GM19467 (cell line): ENCODE results near the gene SETDB2.

Source experiments
- ATAC-seq: cut with Tn5 transposase; IDR thresholded peaks from one replicate; pipeline ENCODE4 v1.9.1; 2021; ENCODE audit warnings: mild to moderate bottlenecking, moderate library complexity; ENCODE audit not compliant: unreplicated experiment

SETDB2 gene

DNA sequence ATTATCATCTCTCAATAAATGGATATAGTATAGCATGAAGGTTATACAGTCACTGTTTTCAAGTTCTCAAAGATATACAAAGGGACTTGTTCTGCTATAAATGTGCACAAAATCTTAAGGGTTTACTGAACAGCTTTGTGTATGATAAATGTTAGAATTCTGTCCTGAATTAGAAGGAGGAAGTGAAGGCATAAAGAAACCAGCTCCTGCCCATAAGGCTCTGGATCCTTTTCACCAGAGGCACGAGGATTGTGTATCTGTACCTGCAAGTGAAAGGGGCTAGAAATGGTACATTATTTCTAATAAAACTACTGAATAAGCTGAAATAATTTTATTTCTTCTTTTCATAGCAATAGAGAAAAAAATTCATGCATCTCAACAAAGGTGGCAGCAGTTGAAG lies 84.1 kb downstream of the SETDB2 start:
- no peak for ATAC-seq

DNA sequence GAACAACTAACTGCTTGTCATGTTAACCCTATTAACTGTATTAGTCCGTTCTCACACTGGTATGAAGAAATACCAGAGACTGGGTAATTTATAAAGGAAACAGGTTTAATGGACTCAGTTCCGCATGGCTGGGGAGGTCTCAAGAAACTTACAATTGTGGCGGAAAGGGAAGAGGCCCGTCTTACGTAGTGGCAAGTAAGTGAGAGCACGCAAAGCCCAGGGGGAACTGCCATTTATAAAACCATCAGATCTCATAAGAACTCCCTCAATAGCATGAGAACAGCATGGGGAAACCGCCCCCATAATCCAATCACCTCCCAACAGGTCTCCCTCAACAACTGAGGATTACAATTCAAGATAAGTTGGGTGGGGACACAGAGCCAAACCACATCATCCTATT lies 86.4 kb downstream of the SETDB2 start:
- no peak for ATAC-seq

DNA sequence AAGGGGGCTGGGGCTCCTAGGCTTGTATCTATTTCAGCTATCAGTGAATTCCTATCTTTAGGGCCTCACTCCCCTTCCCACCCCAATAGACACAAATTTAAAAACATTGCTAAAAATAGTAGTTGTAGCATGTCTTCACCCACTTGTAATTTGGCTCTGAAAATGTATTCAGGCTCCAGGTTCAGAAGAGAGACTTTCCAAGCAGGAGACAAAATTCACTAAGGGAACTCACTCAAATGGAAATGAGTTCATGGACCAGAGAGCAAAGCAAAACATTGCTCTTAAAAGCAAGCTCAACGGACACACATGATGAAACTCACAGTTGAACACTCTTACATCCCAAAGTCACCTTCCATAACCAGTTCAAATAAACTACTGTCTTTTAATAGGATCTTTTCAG lies 88.5 kb downstream of the SETDB2 start:
- no peak for ATAC-seq

DNA sequence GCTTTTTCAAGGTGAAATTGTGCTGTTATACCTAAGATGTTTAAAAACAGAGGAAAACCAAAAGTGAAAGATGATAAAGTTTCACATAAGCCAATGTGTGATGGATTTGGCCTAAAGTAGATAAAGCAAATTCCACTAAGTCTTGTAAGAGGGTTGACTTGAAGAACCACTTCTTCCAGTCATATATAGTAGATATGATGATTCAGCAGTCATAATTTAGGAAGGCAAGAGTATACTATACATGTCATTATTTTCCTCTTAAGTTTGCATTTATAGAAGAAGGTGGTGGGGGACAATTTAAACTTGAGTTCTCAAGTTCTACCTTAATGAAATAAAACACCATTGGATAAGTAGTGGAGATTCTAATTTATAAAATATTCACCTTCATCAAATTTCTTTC lies 88.9 kb downstream of the SETDB2 start:
- ATAC-seq = no peak

DNA sequence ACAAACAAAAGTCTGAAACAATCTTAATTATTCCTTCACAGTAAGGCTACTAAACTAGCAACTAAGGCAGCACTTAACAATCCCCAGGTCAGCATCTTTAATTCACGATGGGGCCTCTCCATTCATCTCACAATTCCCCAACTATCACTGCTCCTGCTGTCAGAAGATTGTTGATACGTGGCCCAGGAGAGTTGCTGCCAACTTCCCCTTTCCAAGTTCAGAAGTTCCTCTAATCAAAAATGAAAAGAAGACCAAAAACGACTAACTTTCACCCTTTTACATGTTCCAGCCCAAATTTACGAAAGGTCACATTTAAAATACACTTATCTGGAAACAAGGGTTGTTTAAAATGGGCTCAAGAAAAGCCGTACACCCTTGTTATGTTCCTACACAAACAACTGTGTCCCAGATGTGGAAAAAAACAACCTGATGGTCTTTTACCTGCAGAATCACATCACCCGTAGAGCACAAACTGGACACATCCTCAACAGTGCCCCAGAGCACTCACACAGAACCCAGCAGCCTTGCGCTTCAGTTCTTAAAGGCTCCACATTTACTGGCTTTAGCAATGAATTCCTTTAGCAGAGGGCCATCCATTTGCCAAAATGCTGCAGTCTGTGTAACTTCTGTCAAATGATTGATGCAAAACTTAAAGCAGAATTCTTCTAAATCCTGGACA lies 89.7 kb downstream of the SETDB2 start:
- ATAC-seq = no peak

DNA sequence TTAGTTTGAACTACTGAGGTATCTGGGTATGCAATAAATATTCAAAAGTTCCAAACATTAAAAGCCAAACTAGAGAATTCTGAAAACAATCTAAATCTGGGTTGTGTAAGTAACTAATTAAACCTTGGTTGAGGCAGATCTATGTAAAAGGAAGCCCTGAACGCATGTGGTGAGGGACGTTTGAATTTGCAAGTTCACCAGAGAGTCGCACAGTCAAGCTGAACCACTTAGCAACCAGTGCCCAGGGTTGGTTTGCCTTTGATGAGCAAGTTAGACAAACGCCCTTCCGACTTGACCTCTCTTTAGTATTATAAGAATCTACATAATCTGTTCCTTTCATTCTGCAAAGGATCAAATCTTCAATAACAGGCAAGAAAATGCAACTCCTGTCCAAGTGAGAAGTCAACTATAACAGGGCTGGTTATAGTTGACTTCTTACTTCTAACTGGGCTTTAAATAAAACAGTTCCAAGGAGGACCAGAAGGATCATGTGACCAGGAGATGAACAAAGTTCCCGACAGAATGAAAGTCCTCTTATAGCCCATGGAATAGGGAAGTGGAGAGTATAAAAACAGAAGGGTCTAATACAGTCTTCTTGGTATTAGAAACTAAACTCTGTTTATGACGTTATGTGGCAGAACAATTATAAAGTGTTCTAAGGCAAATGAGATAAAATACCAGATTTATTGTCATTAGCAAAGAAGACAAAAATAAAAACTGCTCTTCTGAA lies 92.2 kb downstream of the SETDB2 start:
- ATAC-seq = no peak

DNA sequence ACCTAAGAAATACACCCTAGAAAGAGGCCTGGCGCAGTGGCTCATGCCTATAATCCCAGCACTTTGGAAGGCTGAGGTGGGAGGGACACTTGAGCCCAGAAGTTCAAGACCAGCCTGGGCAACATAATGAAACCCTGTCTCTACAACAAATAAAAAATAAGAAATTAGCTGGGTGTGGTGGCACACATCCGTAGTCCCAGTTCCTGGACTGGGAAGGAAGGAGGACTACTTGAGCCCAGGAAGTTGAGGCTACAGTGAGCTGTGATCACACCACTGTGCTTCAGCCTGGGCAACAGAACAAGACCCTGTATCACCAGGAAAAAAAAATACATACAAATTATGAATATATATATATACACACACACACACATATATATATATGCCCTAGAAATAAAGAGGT lies 94.3 kb downstream of the SETDB2 start:
- no peak for ATAC-seq

DNA sequence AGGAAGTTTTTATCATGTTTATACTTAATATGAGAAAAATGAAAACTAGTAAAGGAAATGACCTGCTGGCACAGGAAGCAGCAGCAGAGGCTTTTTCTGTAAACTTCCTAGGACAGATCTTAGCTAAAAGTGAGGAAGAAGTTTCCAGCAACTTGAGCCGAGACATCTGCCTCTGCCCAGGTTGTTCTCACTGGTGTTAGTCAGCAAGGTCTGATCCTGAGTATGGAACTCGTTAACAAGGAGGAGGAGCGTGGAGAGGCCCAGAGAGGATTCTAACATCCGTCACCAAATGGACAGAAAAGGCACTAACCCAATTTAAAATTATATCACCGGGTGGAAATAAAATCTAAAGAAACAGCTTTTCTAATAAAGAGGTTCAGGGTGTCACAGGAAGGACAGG lies 95.2 kb downstream of the SETDB2 start:
- no peak for ATAC-seq

DNA sequence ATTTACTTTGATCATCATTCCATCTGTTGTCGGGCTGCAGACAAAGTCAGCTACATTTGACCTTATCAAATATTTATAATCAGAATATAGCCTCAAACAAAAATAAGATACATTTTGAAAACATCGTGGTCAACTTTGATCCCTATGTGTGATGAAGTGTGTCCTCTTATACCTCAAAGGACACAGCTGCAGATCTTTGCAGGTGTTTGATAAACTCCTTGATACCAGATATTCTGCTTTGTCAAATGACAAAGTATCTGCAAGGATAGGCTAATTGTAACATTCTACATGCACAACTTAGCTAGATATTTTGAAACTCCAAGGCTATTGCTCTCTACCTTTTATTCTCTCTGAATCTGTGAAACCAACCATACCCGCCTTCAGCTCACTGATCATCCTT lies 95.7 kb downstream of the SETDB2 start:
- ATAC-seq = no peak

DNA sequence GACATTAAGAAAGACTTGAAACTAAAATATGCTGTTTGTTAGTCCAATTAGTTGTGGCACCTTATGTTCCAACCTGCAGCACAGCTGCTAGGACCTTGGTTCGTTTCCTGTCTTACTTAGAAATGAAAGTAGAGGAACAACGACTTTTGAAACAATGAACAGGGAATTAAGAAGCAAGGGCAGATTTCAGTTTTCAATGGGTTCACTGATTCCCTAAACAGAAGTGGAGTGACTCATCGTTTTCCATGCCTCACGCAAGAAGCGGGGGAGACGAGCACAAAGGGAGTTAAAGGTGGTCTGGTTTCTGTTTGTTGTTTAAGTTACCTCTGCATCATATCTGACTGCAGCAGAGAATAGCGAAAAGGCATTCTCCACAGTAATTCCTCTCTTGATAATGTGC lies 96.5 kb downstream of the SETDB2 start:
- ATAC-seq = no peak

DNA sequence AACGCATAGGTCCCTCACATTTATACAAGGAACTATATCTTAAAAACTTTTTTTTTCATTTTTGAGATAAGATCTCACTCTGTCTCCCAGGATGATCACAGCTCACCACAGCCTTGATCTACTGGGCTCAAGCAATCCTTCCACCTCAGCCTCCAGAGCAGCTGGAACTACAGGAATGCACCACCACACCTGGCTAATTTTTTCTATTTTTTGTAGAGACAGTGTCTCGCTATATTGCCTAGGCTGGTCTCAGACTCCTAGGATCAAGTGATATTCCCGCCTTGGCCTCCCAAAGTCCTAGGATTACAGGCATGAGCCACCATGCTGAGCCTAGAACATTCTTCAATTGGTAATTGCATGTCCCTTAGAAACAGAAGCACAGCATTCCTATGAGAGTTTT lies 99.6 kb downstream of the SETDB2 start:
- ATAC-seq = no peak
